Esophagus muscularis mucosa (tissue), 4 donors: ENCODE results near the gene EGR2. TPM values are rescaled to one million over a fixed set of nuclear protein-coding genes. Genes with fewer than 3 reads are reported as not detected.

Experiments used
- DNase-seq: peaks from one replicate; pipeline ENCODE4 v3.0.0-alpha.2; 2017; ENCODE audit errors: extremely low spot score
- H3K27ac ChIP-seq, 4 donors: fragments of 200-600 bp; sonication (generic); replicated peaks in 1 of 4; 1 replicate in 3 of 4; 2 replicates in 1 of 4; pipeline ENCODE4 v1.5.1; 2016 to 2019; ENCODE audit warnings: mild to moderate bottlenecking in 1 of 4
- H3K27me3 ChIP-seq, 4 donors: fragments of 200-600 bp; sonication (generic); one replicate each; pipeline versions ENCODE4 v1.5.1 to v1.6.0; 2016 to 2019
- H3K36me3 ChIP-seq, 4 donors: fragments of 200-600 bp; sonication (generic); one replicate each; pipeline ENCODE4 v1.5.1; 2016 to 2019
- H3K4me1 ChIP-seq, 4 donors: fragments of 200-600 bp; sonication (generic); one replicate each; pipeline ENCODE4 v1.5.1; 2016 to 2019
- H3K4me3 ChIP-seq, 4 donors: fragments of 200-600 bp; sonication (generic); 1 replicate in 2 of 4; 2 replicates in 2 of 4; pipeline ENCODE4 v1.5.1; 2016 to 2019; ENCODE audit warnings: mild to moderate bottlenecking in 4 of 4, moderate library complexity in 1 of 4
- H3K9me3 ChIP-seq, 4 donors: fragments of 200-600 bp; sonication (generic); 1 replicate in 3 of 4; 2 replicates in 1 of 4; pipeline ENCODE4 v1.5.1; 2016 to 2019
- CTCF ChIP-seq, 3 experiments: fragments of 200-600 bp in 2 of 3; fragments of 450-650 bp in 1 of 3; sonication (generic) in 2 of 3; IDR thresholded peaks; one replicate each; pipeline ENCODE4 v1.5.1; 2017 to 2019; ENCODE audit warnings: antibody characterized with exemption in 3 of 3, mild to moderate bottlenecking in 2 of 3, moderate library complexity in 1 of 3
- EP300 ChIP-seq: sonication (generic); formaldehyde crosslinking; IDR thresholded peaks from one replicate; pipeline ENCODE4 v1.6.1; 2017; ENCODE audit warnings: antibody characterized with exemption
- POLR2A ChIP-seq: fragments of 450-650 bp; IDR thresholded peaks from one replicate; pipeline ENCODE4 v1.6.1; 2017; ENCODE audit warnings: antibody characterized with exemption, moderate library complexity, mild to moderate bottlenecking, low read depth
- POLR2AphosphoS5 ChIP-seq, 2 donors: sonication (generic); formaldehyde crosslinking; IDR thresholded peaks; one replicate each; pipeline ENCODE4 v1.6.1; 2017; ENCODE audit warnings: antibody characterized with exemption in 2 of 2
- WGBS: methylation state at CpG from one replicate; pipeline ENCODE4 v1.1.5; 2018; 5-methylcytosine and 5-hydroxymethylcytosine counted together
- intact Hi-C: fragments of 100-400 bp; cut with DNase I; formaldehyde crosslinking; loops from one replicate; pipeline ENCODE4 v1.15.1; 2023
- total RNA-seq, 4 donors: library from RNA; depleted of rRNA; stranded (reverse); fragments of >200 nt; gene quantifications; one replicate each; pipeline versions ENCODE4 v1.1.0 to v1.2.1, GENCODE V29; 2016

The EGR2 gene
- total RNA-seq, 4 donors from 2014 or later, result 0.26 to 4.0 (median 1.5) TPM

GRCh38 chr10:62816076-62816330 lies 163 bp downstream of the EGR2 start:
- Histone ChIP-seq H3K36me3 (no peaks in the 10 kb centered on the region), H3K4me3 (peak overlapping the region; percentile 67 to 100 (median 76)), H3K9me3 (no peaks in the 10 kb centered on the region), H3K4me1 (peaks cover 32 to 46% (median 42%) of the 10 kb centered on the region in 4 donors), H3K27me3 (peaks cover 0 to 44% (median 16%) of the 10 kb centered on the region in 4 donors), H3K27ac (peak overlapping the region; percentile 83 to 93 (median 85))
- DNase-seq, result no peak
- TF ChIP-seq EP300 (no peak), POLR2AphosphoS5 (IDR thresholded peaks at IDR 0.05) (no peak), CTCF (IDR thresholded peaks at IDR 0.05) (no peak), POLR2A (no peak)
- 6% methylated on average over 2 of the region's 2 CpGs for WGBS
- intact Hi-C loops, result loop anchor here (5.0 kb wide), 3 partner anchors 224 to 379 kb away; no protein-coding TSS in a partner anchor

DNA sequence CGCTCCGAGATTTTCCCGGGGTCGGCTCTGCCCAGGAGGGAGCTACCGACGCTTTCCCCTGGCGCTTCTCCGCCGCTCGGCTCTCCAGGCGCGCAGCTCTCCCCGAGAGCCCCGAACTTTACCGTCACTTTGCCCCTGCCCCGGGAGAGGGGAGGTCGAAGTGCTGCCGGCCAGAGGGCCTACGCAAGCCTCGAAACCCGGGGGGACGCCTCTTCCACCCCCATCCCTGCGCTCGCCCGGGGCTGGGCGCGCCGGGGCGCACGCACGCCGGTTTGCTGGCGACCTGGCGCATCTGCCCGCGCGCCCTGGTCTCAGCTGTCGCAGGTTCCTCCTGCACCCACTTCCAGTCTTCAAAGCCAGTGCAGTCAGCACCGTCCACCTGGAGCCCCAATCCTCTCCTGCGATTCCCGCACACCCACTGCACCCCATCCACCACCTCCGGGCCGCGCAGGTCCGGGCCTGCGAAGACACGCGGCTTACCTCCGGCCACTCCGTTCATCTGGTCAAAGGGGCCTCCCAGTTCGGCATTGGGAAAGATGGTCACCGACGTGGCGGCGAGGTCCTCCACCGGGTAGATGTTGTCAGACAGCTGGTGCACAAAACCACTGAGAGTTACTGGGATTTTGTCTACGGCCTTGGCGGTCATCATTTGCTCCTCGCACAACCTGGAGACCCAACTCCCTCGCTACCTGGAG lies 638 bp downstream of the EGR2 start:
- peaks cover 32 to 46% (median 42%) of the 10 kb centered on the region in 4 donors for H3K4me1 ChIP-seq
- H3K36me3 ChIP-seq, result peaks cover 0 to 3% (median 0%) of the 10 kb centered on the region in 4 donors
- 2% methylated on average over 36 of the region's 60 CpGs for WGBS
- no peak for TF ChIP-seq EP300
- no peak for TF ChIP-seq CTCF (IDR thresholded peaks at IDR 0.05)
- H3K27ac ChIP-seq, result peak overlapping the region in 2 of 4 donors; percentile 85
- peak overlapping the region; percentile 67 to 100 (median 76) for H3K4me3 ChIP-seq
- peaks cover 0 to 40% (median 16%) of the 10 kb centered on the region in 4 donors for H3K27me3 ChIP-seq
- no peak for DNase-seq
- intact Hi-C loops, result loop anchor here (5.0 kb wide), 3 partner anchors 223 to 378 kb away; no protein-coding TSS in a partner anchor
- no peaks in the 10 kb centered on the region for H3K9me3 ChIP-seq

- peaks cover 32 to 46% (median 42%) of the 10 kb centered on the region in 4 donors for H3K4me1 ChIP-seq
- H3K36me3 ChIP-seq, result peaks cover 0 to 3% (median 0%) of the 10 kb centered on the region in 4 donors
- no peak overlapping the region for H3K27ac ChIP-seq
- peak overlapping the region; percentile 67 to 100 (median 76) for H3K4me3 ChIP-seq
- intact Hi-C loops, result loop anchor here (5.0 kb wide), 3 partner anchors 223 to 378 kb away; no protein-coding TSS in a partner anchor
- peaks cover 0 to 33% (median 14%) of the 10 kb centered on the region in 4 donors for H3K27me3 ChIP-seq
- no peak for TF ChIP-seq POLR2A
- TF ChIP-seq CTCF (IDR thresholded peaks at IDR 0.05), result no peak
- no peak for TF ChIP-seq EP300
- TF ChIP-seq POLR2AphosphoS5 (IDR thresholded peaks at IDR 0.05), result no peak
- H3K9me3 ChIP-seq, result no peaks in the 10 kb centered on the region
- no peak for DNase-seq
- 5% methylated on average over 40 of the region's 54 CpGs for WGBS
Measured at GRCh38 chr10:62814756-62815380, 1.3 kb downstream of the EGR2 start.

GRCh38 chr10:62813981-62814380 lies 2.2 kb downstream of the EGR2 start:
- no peaks in the 10 kb centered on the region for H3K9me3 ChIP-seq
- H3K4me1 ChIP-seq, result peaks cover 26 to 47% (median 39%) of the 10 kb centered on the region in 4 donors
- no peak overlapping the region for H3K4me3 ChIP-seq
- 95% methylated on average over 5 of the region's 5 CpGs for WGBS
- DNase-seq, result no peak
- TF ChIP-seq CTCF (IDR thresholded peaks at IDR 0.05) (no peak), POLR2A (no peak), POLR2AphosphoS5 (IDR thresholded peaks at IDR 0.05) (no peak), EP300 (no peak)
- intact Hi-C loops, result no loop called here
- H3K27me3 ChIP-seq, result peaks cover 0 to 24% (median 10%) of the 10 kb centered on the region in 4 donors
- H3K36me3 ChIP-seq, result peaks cover 0 to 7% (median 0%) of the 10 kb centered on the region in 4 donors
- H3K27ac ChIP-seq, result no peak overlapping the region
